C1 segment of cervical spinal cord (tissue), 14 donors: ENCODE measurements around the gene ZNF771.

Experiments
- DNase-seq, 14 donors: peaks; one replicate each; lab custom pipeline; 2025; lab: John Stamatoyannopoulos, UW

ZNF771 gene

DNA sequence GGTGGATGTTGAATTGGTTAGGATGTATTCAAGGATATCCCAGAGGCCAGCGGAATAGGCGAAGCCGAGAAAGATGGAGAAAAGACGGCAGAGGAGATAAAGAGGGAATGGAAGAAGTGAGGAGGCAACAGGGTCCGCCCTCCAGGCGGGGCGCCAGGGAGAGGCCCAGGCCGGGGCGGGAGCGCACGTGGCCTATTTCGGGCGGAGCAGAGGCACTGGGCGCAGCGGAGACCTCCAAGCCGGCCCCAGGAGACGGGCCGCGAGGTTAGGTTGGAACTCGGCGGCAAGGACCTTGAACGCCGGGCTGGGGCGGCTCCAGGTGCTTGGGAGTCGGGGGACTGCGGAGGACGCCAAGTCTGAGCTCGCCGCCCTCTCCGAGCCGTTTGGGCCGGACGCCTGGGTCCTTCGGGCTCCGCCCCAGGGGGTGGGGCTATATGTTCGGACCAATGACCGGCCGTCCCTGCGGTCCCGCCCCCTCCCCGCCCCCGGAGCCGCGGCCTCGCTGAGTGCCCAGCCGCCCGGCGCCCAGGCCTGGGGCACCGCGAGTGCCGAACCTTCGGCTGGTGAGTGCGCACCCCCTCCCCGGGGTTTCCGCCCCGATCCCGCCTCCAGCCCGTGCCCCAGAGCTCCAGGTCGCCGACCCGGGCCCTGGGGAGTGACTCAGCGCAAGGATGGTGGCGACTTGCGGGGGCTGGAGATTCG, at the start of gene ZNF771:
Gene ZNF771, plus strand, starts transcription at position 505 of the 702 bp plus-strand sequence. CDS start 448 bp downstream, outside the sequence.
- DNase-seq = peak in 13 of 14 donors; percentile 44 to 93 (median 87)

DNA sequence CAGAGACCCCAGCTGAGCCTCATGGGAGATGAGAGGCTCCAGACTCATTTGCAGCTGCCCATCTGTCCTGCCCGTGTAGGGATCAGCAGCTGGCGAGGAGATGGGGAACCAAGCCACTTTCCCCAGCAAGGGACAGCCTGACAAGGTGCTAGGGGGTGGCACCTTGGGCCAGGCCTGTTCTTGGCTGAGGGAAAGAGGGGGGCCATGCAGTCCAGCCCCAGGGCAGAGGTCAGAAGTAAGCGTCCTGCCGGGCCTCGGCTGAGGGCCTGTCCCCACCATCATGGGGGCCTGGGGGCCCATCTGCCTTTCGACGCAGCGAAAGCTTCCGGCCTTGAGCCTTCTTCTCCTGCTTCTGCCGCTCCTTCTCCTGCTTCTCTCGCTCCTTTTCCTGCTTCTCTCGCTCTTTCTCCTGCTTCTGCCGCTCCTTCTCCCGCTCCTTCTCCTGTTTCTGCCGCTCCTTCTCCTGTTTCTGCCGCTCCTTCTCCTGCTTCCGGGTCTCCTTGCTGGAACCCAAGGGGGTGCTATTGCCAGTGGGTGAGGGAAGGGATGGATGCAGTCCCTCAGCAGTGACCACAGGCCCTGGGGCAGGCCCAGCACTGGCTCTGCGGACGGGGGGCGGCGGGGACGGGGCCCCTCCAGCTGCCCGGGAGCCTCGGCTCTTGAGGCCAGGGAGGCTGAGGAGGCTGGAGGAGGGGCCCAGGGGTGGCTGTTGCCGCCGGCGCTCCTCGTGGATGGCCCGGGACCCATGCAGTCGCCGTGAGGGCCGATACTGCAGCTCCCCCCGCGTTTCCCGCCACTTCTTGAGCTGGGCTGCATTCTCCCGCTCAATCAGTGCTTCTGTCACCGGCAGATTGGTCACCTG, 49.5 kb upstream of the ZNF771 start:
- DNase-seq = no peak

DNA sequence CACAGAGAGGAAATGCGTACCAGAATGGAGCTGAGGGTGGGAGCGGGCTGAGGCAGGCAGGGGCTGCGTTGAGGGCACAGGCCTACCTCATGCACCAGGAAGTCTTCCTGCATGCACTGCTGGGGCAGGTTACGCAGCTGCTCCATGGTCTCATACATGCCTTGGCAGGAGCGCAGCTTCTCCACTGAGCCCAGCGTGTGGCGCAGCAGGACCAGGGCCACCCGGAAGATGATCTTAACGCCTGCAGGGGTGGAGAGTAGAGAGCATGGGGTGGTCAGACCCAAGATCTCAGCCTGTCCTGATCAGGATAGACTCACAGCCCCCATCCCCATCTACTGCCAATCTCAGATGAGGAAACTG, 48.8 kb upstream of the ZNF771 start:
- DNase-seq = no peak

DNA sequence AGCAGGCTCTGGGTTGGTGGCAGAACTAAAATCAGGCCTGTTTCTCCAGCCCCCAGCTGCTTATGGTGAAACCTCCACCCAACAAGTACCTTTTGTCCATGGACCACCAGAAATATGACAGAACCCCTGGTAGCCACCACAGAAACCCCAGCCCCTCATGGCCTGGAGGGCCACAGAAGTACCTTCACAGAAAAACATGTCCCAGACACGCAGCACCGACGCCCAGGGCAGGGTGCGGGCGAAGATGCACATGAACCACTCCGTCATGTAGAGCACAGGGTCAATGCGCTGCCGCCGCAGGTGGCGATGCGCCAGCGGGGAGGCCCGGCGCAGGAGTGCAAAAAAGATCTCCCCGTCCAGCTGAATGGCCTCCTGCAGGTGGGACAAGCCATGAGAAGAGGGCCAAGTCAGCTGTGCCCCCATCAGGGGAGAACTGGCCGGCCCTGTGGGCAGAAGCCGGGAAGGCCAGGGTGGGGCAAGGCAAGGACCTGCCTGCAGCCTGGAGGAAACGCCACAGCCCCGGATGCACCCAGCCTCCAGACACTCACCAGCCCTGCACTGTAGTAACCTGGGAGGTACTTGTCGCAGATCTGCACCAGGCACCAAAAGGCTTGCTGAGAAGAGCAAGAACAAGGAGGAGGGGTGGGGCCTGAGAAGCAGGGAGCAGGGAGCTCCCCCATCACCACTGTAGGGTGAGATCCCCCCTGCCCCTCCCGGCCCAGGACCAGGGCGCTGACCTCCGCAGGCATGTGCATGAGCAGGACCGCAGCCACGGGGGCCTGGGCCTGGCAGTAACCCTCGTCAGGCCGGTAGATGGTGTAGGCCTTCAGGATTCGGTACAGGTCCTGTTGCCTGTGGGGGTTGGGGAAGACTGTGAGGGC, 48.2 kb upstream of the ZNF771 start:
- DNase-seq = no peak

DNA sequence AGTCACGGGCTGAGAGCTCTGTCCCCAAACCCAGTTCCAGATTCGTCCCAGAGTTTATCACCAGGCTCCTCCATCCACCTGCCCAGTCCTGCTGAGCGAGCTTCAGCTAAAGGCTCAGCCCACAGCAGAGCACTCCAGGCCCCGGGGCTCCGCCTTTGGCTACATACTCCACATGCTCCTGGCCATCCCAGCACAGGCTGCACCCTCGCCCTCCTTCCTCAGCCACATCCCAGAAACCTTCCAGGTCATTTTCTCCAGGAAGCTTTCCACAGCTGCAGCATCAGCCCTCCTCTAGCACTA, 47.6 kb upstream of the ZNF771 start:
- no peak for DNase-seq

DNA sequence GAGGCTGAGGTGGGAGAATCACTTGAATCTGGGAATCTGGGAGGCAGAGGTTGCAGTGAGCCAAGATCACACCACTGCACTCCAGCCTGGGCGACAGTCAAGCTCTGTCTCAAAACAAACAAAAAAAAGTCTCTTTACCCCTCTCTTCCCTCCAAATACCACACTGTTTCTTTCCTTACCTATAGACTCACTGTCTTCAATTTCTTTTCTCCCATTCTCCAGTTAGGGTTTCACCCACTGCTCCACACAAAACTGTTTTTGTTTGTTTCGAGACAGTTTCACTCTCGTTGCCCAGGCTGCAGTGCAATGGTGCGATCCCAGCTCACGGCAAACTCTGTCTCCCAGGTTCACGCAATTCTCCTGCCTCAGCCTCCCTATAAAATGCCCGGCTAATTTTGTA, 46.2 kb upstream of the ZNF771 start:
- DNase-seq = no peak

- no peak for DNase-seq
These were observed 42.2 kb upstream of the ZNF771 start for GRCh38 chr16:30365200-30365599.

DNA sequence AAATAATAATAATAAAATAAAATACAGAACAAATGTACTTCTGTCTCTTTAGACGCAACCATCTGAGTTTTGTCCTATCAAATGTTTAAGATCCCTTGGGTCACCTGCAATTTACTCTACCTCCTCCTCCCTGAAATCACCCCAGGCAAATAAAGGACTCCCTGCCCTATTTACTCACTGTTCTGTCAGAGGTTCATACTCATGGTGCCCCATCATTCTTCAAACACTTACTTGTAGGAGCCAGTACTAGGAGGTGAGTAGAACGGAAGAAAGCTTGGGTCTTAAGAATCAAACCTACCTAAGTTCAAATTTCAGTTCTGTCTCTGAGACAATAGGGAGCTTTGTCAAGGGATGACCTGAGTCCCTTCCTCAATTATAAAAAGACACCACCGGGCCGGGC, 40.9 kb upstream of the ZNF771 start:
- DNase-seq = no peak

GRCh38 chr16:30367349-30368009, 39.9 kb upstream of the ZNF771 start:
- DNase-seq = no peak

DNA sequence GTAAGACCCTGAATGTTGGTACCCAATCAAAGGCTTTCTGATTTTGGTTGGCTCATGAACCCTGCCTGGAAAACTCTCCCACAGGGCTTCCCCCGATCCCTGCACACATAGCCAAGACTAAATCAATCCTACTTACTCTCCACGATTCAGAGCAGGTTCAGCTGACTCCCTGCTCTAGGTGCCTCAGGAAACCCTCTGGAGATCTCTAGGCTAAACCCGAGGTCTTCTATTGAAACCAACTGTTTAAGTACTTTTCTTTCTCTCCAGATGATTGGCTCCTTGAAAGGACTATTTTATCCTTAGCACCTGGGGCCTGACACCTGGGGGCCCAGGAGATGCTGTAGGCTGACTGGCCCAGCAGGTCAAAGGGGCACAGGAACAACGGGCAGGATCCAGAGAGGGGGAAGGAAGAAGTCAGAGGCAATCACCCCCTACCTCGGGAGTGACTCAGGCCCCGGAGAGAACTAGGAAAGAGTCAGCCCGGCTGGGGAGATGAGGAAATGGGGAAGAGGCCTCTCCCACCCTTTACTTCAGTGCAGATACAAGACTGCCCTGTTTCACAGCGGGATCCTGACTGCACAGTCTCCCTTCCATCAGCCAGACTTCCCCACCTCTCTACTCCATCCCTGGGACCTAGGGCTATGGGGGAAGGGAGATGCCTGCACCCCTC, 39.1 kb upstream of the ZNF771 start:
- DNase-seq = peak in 2 of 14 donors; percentile 32 to 35

DNA sequence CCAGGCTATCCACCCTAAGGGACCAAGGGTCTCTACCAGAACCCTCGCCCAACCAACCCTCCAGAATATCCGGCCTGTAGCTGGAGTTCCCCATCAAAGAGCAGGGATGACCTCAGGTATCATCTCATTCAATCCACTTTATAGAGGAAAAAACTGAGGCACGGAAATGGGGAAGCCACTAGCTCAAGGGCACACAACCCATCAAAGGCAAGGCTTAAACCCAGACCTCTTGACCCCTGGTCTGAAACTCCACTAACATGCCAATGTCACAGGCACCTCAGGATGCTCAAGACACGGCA, 38.7 kb upstream of the ZNF771 start:
- DNase-seq = no peak

DNA sequence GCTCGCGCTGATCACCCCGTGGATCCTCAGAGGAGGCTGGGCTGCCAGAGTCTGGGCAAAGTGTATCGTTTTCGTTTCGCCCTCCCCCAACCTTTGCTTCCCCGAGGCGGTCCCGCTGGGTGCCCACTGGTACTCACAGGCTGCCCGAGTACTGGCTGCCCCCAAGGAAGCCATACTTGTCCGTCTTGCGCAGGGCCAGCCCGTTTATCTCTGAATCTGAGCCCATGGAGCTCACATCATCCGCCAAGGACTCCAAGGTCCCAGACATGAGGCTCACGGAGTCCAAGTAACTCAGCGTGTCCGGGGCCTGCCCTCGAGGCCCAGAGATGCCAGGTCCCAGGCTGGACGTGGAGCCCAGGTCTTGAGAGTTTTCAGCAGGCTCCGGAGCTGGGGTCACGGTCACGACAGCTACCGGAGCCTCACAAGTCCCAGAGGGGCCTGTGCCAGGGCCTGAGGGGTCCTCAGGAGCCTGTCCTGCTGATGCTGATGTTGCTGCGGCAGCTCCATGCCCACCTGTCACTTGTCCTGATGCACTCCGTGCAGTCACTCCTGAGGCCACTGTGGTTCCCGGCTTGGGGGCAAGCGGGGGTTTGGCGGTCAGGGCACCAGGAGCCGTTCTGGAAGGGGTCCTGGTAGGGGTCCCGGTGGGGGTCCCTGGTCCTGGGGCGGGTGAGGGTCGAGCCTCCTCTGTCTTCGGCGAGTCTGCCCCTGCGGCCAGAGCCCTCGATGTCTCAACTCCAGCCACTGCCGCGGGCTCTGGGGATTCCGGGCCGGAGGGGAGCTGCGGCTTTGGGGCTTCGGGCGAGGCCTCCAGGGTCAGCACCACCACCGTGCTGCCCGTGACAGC, 38.1 kb upstream of the ZNF771 start:
- peak in 3 of 14 donors; percentile 29 to 42 (median 32) for DNase-seq

DNA sequence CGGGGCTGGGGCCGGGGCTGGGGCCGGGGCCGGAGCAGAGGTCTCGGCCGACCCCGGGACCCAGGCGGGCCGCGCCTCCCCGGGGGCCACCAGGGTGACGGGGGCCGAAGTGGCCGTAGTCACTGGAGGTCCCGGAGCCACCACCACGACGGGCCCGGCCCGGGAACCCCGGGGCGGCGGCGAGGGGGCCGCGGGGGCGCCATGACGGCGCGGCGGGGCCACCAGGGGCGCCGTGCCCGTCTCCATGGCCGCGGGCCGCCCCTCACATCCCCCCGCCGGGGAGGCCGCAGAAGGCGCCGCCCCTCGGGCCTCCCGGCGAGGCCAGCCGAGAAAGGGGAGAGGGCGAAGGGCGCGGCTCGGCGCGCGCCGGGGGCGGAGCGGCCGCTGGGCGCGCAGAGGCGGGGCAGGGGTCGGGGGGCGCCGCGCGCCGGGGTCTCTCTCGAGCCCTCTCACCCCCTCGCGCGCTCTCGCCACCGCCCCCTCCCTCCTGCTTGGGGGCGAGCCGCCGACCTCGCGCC, 37.4 kb upstream of the ZNF771 start:
- peak in 1 of 14 donors; percentile 63 for DNase-seq

DNA sequence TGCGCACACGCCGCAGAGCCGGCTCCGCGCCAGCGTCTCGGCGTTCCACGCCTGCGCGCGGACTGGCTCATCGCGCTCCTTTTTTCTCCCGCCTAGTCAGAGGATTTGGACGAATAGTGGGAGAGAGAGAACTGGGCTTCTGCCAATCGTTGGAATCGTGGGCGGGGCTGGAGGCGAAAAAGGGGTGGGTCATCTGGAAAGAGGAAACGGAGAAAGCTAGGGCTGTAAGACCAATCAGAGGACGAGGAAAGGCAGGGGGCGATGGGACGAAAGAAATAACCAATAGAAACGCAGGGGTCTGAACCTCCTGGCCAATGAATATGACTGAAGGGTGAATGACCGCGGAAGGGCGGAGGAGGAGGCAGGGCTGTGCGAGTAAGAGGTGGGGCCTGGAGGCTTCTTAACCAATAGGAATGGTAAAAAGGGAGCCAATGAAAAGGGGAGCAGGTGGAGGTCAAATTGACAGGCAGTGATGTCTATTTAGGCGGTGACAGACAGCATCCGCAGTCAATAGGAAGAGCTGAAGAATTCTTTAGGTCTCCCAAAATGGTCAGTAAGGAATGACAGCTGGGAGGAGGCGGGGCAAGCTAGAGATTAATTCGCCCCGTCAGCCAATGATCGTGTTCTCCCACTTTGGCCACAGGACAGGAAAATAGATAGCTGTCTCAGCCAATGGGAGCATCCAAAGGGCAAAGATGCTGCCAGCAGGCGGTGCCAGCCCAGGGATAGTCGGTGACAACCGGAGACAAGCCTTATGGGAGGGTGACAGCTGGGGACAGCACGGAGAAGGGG, 36.8 kb upstream of the ZNF771 start, which contains the start of gene TBC1D10B:
Gene TBC1D10B, minus strand, starts transcription at position 39 of the 792 bp plus-strand sequence. CDS start 311 bp downstream, outside the sequence.
- peak; percentile 99 to 100 (median 100) for DNase-seq

GRCh38 chr16:30371248-30371816, 36.1 kb upstream of the ZNF771 start:
- DNase-seq = peak in 1 of 14 donors; percentile 44

- DNase-seq = peak in 1 of 14 donors; percentile 49
These were observed 35.2 kb upstream of the ZNF771 start for GRCh38 chr16:30372038-30372712.

GRCh38 chr16:30372725-30373124, 34.7 kb upstream of the ZNF771 start:
- DNase-seq = no peak

GRCh38 chr16:30374538-30374937, 32.9 kb upstream of the ZNF771 start, which contains the start of gene MYL11:
TSS of gene MYL11 (plus strand) at chr16:30374802. CDS start at chr16:30374858, 56 bp downstream.
- no peak for DNase-seq
